GM21447 (cell line): ENCODE results near the gene MAJIN.

Experiments
- ATAC-seq: cut with Tn5 transposase; IDR thresholded peaks from one replicate; pipeline ENCODE4 v1.9.1; 2021; ENCODE audit not compliant: unreplicated experiment

MAJIN gene

DNA sequence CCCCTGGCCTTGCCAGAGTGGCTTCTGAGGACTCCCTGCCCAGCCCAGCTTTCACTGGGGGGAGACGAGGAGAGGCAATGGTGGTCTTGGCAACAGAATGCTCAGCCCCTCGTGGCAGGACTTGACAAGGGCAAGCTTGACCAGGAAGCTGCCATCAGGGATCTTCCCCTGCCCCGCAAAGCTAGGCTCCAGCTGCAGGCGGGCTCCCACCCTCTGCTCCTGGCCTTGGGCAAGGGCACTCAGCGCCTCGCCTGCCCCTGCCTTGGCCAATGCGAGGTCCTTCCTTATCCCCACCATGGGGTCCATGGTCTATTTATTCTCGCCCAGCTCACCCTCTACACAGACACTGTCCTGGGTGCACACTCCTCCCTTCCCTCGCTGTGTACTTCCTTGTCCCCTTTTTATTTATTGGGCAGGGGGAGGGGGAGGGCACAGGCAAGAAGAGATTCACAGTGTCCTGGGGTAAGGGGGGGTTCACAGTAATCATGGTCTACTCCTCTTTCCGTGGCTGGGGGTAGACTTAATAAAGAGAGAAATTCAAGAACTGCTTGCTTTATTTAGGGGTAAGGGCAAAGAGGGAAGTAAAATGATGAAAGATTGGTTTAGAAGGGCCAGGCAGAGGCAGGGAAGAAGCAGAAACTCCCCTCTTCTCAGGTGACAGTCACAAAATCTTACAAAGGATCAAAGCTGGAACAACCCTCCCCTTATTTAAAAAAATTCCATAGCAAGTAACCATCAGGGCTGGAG lies 37.8 kb downstream of the MAJIN start:
- no peak for ATAC-seq

- ATAC-seq: no peak
Observed at GRCh38 chr11:64933213-64933934, 38.5 kb downstream of the MAJIN start.

- ATAC-seq: no peak
Observed at GRCh38 chr11:64932324-64932723, 39.6 kb downstream of the MAJIN start.

DNA sequence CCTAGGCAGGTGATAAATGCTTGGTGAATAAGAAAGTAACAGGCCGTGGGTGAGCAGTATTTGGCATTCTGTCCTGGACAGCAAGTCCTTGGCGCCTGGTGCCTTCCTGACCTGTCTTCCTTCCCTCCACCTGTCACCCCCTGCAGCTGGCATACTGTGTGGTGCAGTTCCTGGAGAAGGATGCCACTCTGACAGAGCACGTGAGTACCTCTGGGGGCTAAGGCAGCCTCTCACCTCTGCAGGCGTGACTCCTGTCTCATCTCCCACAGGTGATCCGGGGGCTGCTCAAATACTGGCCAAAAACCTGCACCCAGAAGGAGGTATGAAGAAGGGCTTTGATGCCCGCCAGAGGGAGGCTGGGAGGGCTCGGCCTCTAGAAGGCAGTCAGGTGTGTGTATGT lies 40.6 kb downstream of the MAJIN start:
- no peak for ATAC-seq

DNA sequence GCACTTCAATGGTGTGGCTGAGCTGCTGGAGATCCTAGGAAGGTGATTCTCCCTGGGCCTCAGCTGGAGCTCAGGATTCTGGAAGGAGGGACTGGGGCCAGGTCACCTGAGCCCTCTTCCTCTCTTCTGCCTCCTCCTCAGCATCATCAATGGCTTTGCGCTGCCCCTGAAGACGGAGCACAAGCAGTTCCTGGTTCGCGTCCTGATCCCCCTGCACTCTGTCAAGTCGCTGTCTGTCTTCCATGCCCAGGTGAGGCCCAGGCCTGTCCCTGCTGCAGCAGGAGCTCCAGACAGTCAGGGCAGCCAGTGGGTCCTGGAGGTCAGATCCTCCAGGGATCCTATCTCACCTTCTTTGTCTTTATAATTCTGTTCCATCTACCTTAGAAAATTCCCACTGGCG lies 41.6 kb downstream of the MAJIN start:
- ATAC-seq: no peak

DNA sequence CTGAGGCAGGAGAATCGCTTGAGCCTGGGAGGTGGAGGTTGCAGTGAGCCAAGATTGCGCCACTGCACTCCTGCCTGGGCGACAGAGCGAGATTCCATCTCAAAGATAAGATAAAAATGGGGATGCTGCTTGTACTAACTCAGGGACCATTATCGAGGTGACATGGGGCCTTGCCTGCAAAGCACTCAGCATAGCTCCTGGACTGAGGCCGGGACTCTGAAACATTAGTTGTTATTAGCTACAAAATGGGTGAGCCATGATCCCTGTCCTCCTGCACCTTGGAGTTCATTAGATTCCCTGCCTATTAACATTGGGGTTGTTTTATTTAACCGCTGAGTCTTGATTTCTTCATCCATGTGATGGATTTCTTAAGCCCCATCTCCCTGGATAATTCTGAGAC lies 42.3 kb downstream of the MAJIN start:
- ATAC-seq: no peak

DNA sequence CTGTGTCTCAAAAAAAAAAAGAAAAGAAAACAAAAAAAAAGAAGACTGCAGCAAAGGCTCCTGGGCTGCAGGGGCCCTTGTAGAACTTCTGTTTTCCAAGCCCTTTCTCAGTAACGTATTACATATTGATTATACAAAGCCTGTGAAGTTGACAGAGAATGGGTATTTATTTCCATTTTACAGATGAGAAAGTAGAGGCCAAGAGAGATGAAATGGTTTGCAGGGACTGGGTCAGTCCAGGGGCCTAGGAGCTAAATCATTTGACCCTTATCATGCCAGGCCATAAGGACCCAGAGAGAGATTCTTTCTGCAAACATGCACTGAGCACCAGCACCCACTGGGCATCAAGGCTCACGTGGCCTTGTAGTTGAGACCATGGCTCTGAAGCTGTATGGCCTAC lies 43.0 kb downstream of the MAJIN start:
- ATAC-seq: no peak

GRCh38 chr11:64926689-64927088 lies 45.2 kb downstream of the MAJIN start:
- ATAC-seq: no peak

GRCh38 chr11:64925536-64926436 lies 46.1 kb downstream of the MAJIN start:
- ATAC-seq: no peak

GRCh38 chr11:64924910-64925284 lies 47.0 kb downstream of the MAJIN start:
- ATAC-seq: no peak

DNA sequence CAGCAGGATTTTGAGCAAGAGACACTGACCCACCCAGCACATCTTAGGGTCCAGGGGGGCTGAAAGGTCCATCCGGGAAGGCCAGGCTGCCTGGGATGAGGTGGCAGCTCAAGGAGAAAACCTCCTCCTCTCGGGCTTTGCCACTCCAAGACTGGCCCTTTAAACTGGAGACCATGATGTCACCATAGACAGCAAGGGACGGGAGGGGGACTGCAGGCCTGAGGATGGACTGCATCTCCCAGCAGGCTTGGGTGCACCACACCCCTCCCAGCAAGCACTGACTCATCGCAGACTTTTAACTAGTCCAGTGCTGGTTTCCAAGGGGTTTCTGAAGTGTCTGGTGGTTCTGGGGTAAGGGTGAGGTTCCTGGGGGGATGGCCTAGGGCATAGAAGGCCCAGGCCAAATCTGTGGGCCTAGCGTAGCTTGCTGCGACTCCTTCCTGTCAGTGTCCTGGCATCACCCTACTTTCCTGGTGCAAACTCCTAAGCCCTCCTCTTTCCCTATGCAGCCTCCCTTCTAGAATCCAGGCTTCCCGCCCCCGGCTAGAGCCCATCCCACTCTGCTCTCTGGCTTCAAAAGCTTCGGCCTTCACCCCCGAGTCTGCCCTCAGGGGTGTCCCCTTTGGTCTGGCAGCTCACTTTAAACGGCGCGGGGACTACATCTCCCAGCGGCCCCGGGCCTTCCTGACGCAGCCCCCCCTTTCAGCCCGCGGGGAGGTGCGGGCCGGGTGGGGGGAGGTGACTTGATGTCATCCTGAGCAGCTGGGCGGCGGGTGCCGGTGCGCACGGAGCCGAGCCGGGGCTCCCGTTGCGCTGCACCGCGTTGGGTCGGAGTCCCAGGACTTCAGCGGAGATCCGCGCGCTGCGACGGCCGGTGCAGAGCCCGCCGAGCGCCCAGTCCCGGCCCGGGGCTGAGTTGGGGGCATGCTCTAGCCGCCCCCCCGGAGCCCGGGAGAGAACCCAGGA lies 47.7 kb downstream of the MAJIN start, which contains the start of gene PPP2R5B:
PPP2R5B (plus strand) TSS at position 746 of the 966 bp plus-strand sequence. CDS start 1,046 bp downstream, outside the sequence.
- ATAC-seq: peak; percentile 82

DNA sequence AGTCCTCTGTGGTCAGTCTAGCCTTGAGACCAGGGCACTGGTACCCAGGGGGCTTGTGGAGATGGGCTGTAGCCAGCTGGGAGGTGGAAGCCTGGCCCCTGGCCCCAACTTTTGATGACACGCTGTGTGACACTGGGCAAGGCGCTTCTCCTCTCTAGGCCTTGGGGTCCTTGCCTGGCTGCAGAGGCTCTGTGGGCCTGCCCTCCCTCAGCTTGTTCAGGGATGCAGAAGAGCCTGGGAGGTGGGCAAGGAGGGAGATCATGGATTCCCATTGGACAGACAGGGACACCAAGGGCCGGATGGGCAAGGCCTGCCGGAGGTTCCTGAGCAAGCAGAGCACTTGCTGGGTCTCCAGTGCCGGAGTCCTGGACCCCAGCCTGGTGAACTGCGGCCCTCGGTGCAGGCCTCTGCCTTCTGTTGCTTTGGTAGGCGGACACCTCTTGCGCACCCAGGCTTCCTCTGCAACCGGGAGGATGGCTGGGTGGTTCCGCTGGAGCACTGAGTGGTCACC lies 48.7 kb downstream of the MAJIN start:
- ATAC-seq: no peak

DNA sequence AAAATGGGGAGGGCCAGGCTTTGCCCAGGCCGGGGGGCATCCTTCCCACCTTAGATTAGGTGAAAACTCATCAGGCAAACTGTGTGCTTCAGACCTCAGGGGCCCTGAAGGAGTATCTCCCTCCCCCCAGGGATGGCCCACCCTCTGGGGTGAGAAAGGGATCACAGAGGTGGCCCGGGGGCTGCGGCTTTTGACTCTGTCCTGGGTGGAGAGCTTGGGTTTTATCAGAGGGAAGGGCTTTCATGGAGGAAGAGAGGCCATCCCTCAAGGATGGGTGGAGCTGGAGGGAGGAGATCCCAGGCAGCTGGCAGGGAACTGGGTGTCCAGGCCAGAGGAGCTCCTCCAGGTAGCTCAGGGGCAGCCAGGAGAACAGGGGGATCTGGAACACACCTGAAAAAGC lies 50.5 kb downstream of the MAJIN start:
- no peak for ATAC-seq

DNA sequence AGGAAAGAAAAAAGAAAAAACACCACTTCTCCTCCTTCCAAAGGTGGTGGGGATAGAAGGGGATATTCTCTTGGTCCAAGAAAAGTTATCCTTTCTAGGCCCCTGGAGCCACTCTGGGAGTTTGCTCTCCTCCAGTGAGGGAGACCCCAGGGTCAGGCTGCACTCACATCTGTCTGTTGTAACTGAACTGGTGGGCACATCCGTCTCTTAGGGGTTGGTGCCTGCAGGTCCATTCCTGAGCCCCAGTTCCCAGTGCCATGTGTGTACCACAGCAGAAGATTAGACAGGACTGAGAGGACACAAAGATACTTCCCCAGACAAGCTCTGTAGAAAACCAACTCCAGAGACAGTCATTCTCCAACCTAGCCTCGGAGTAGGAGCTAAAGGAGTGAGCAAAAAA lies 51.8 kb downstream of the MAJIN start:
- ATAC-seq: no peak

DNA sequence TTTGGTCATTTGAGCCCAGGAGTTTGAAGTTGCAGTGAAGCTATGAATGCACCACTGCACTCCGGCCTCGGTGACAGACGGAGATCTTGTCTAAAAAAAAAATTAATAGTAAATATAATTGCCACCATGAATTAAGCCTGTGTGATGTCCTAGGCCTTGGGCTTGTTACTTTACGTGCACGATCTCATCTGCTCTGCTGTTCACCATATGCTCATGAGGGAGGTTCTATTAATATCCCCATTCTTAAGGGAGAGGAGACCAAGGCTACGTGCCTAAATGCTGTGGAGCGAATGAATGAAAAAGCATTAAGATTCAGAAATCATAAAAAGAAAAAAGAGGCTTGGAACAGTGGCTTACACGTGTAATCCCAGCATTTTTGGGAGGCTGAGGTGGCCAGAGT lies 52.3 kb downstream of the MAJIN start:
- no peak for ATAC-seq

GRCh38 chr11:64918017-64918416 lies 53.9 kb downstream of the MAJIN start:
- ATAC-seq: no peak

- no peak for ATAC-seq
Observed at GRCh38 chr11:64917663-64917995, 54.3 kb downstream of the MAJIN start.

DNA sequence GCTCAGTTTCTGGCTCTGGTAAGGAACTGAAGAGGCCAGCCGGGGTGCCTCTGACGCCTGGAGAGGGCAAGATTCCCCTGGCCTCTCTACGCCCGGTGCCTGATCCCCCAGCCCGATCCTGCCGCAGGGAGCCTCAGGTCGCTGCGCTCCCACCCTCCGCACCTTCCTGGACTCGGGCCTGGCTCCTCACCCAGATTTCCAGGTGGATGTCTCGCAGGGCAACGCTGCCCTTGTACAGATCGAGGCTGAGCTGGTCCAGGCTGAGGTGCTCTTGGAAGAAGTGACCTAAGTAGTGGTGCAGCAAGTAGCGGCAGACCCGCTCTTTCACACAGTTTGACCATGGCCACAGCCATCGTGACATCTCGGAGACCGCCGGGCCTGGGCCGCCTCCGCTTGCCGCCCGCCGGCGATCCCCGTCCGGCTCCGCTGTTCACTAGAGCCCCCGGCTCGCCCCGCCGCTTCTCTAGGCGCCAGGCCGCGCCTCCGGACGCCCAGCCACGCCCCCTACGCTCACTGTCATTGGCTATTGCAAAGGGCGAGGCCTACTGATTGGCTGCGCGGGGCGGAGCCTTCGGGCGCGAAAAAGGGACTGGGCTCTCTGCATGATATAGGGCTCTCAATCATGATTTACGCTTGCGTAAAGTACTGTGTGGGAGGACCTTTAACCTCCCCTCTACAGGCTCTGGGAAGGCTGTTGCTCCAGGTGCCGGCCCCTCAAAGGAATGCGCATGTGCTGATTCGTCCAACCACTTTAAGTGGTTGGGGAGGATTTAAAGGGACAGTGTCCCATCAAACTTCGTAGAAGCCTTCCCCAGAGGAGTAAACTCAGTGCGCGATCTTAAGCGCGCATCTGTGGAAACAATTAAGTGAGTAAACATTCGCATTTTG lies 54.9 kb downstream of the MAJIN start, which contains the start of gene ATG2A:
ATG2A (minus strand) TSS at position 435 of the 888 bp plus-strand sequence; CDS start at position 361, 74 bp downstream.
- ATAC-seq: peak; percentile 93
